Activated CD8-positive, alpha-beta T cell treated with anti-CD3 and anti-CD28 coated beads for 36 hours (primary cell): ENCODE measurements around the gene AOX1. TPM values are rescaled to one million over a fixed set of nuclear protein-coding genes. Genes with fewer than 3 reads are reported as not detected.

Source experiments
- ATAC-seq: fragments of 200-7000 bp; cut with Tn5 transposase; one replicate; pipeline ENCODE4 v1.10.0; 2021; ENCODE audit warnings: mild to moderate bottlenecking, moderate library complexity
- CTCF ChIA-PET: fragments of 350-600 bp; sonication (Branson Sonifier 250); formaldehyde crosslinking; loops from one replicate; lab custom pipeline; 2021; ENCODE audit warnings: antibody characterized with exemption; lab: Charles Lee
- POLR2A ChIA-PET: fragments of 350-600 bp; sonication (Branson Sonifier 250); formaldehyde crosslinking; loops from one replicate; lab custom pipeline; 2021; ENCODE audit warnings: antibody characterized with exemption; lab: Charles Lee
- DNase-seq: peaks from one replicate; pipeline ENCODE4 v3.0.0-alpha.2; 2020
- H3K27ac Mint-ChIP-seq: one replicate; pipeline ENCODE4 v1.8.0; 2021; ENCODE audit warnings: mild to moderate bottlenecking, mixed read lengths
- H3K27me3 Mint-ChIP-seq: one replicate; pipeline ENCODE4 v1.8.0; 2021; ENCODE audit warnings: mixed read lengths
- H3K36me3 Mint-ChIP-seq: one replicate; pipeline ENCODE4 v1.8.0; 2021; ENCODE audit warnings: low read depth, mixed read lengths
- H3K4me1 Mint-ChIP-seq: one replicate; pipeline ENCODE4 v1.8.0; 2021; ENCODE audit warnings: low read depth, mixed read lengths
- H3K4me3 Mint-ChIP-seq: one replicate; pipeline ENCODE4 v1.8.0; 2021; ENCODE audit warnings: mild to moderate bottlenecking, moderate library complexity, mixed read lengths
- H3K9me3 Mint-ChIP-seq: one replicate; pipeline ENCODE4 v1.8.0; 2021; ENCODE audit warnings: mixed read lengths
- intact Hi-C: fragments of 100-400 bp; cut with micrococcal nuclease; formaldehyde crosslinking; loops from one replicate; pipeline ENCODE4 v1.10.0; 2022
- total RNA-seq, 2 experiments: library from RNA; stranded (reverse); gene quantifications; one replicate each; pipeline ENCODE4 v1.2.3, GENCODE V29; 2021
- TF ChIP-seq, protein P1 (sequence below): fragments of 200-600 bp; IDR thresholded peaks from one replicate; pipeline ENCODE4 v1.8.0; 2022; ENCODE audit warnings: antibody characterized with exemption, mild to moderate bottlenecking

The AOX1 gene
- total RNA-seq, 2 experiments from 2014 or later, result 0.54 to 0.69 TPM

DNA sequence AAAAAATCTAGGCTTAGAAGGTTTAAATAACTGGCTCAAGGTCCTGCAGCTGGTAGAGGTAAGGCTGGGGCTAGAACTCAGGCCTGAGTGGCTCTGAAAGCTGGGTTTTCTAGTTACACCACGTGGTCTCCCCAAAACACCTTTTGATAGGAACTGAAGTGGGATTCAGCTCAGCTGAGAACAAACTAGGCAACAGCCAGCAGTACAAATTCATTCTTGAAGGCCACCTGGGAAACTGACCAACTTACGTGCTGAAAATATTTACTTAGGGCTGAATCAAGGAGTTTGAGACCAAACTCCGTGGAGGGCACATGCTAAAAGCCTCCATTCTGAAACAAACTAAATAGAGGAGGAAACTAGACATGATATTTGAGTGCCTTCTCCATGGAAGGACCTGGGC, 67.2 kb downstream of the AOX1 start:
- H3K4me1 Mint-ChIP-seq, result no peaks in the 10 kb centered on the region
- POLR2A ChIA-PET, result no interaction called here
- no peak for DNase-seq
- peaks cover 9% of the 10 kb centered on the region for H3K27me3 Mint-ChIP-seq
- intact Hi-C loops, result no loop called here
- CTCF ChIA-PET, result no interaction called here
- H3K27ac Mint-ChIP-seq, result no peak overlapping the region
- no peak overlapping the region for H3K4me3 Mint-ChIP-seq
- ATAC-seq, result no peak
- H3K9me3 Mint-ChIP-seq, result no peaks in the 10 kb centered on the region
- TF ChIP-seq, protein P1, sequence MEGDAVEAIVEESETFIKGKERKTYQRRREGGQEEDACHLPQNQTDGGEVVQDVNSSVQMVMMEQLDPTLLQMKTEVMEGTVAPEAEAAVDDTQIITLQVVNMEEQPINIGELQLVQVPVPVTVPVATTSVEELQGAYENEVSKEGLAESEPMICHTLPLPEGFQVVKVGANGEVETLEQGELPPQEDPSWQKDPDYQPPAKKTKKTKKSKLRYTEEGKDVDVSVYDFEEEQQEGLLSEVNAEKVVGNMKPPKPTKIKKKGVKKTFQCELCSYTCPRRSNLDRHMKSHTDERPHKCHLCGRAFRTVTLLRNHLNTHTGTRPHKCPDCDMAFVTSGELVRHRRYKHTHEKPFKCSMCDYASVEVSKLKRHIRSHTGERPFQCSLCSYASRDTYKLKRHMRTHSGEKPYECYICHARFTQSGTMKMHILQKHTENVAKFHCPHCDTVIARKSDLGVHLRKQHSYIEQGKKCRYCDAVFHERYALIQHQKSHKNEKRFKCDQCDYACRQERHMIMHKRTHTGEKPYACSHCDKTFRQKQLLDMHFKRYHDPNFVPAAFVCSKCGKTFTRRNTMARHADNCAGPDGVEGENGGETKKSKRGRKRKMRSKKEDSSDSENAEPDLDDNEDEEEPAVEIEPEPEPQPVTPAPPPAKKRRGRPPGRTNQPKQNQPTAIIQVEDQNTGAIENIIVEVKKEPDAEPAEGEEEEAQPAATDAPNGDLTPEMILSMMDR, result no peak
- H3K36me3 Mint-ChIP-seq, result no peaks in the 10 kb centered on the region

DNA sequence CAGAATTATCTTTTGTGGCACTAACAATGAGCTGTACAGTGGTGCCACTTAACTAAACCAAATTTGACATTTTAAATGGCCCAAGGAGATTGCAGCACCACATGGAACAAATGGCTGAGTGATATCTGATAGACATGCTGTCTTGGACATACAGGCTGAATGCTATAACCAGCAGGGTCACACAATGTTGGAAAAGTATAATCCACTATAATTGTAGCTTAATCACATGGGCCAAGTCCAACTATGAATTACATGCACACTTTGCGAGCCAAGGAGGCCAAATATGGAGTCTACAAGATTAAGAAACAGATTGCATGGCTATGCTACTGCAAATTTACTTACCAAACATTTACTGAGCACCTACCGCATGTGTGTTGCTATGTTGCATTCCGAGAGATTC, 69.0 kb downstream of the AOX1 start:
- no peaks in the 10 kb centered on the region for H3K9me3 Mint-ChIP-seq
- TF ChIP-seq, protein P1, result no peak
- DNase-seq (no peak), ATAC-seq (no peak)
- H3K27ac Mint-ChIP-seq, result no peak overlapping the region
- H3K4me1 Mint-ChIP-seq, result no peaks in the 10 kb centered on the region
- POLR2A ChIA-PET, result no interaction called here
- CTCF ChIA-PET, result interaction anchor here (1.6 kb wide), 1 partner anchor 19 kb away, joined by 3 read pairs; no protein-coding TSS in a partner anchor
- no peaks in the 10 kb centered on the region for H3K36me3 Mint-ChIP-seq
- no peak overlapping the region for H3K4me3 Mint-ChIP-seq
- intact Hi-C loops, result no loop called here
- H3K27me3 Mint-ChIP-seq, result peaks cover 8% of the 10 kb centered on the region

DNA sequence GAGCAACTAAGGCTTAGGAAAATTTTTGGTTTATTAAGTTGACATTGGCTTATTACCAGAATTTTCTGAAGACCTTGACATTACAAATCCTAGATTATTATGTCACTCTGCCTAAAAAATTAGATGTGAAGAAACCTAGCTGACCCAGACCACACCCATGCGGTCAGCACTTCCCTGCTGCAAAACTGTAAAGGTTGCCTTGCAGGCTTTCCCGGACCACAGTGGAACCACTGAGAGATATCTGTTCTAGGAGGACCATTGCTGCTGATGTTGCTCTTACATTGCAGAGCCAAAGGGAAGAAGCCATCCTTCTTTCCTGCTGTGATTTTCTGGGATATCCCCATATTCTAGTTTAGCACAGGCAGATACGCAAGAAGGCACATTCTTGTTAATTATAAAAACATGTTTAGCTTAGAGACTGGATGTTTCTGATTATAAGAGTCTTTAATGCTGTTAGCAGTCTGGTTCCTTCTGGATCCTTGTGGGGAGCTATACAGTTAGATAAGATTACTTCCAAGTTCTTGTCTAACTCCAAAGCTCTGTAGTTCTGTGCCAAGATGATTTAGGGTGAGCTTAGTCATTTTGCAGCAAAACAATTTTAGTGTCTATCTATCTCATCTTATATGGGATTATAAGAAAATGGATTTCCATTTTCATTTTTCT, 70.2 kb downstream of the AOX1 start:
- POLR2A ChIA-PET, result no interaction called here

DNA sequence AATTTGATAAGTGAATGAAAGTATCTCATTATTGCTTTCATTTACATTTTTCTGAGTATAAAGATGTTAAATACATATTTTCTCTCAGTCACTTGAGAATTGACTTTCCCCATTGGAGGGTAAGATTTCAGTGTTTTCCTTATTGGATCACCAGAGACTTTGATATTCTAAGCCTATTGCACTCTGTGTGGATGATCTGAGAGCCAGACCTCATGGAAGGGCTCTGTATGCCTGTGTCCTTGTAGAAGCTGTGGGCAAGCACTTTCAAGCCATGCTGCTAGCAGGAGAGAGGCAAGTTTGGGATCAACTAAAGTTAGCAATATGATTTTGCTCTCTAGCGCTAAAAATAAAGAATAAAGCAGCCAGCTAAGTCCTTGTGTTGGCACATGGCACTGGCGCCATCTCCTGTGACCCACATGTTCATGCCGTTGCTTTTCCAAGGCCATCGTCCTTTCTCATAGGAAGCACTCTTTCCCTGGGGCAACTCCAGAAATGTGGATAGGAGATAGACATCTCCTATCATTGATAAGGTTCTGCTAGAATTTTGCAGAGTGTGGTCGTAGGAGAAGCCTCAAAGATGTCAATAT, 72.6 kb downstream of the AOX1 start:
- intact Hi-C loops, result no loop called here
- TF ChIP-seq, protein P1, result no peak
- no peak overlapping the region for H3K4me3 Mint-ChIP-seq
- no peaks in the 10 kb centered on the region for H3K4me1 Mint-ChIP-seq
- peaks cover 2% of the 10 kb centered on the region for H3K27me3 Mint-ChIP-seq
- DNase-seq, result no peak
- no peaks in the 10 kb centered on the region for H3K36me3 Mint-ChIP-seq
- no peak overlapping the region for H3K27ac Mint-ChIP-seq
- no peak for ATAC-seq
- ChIA-PET CTCF (no interaction called here), POLR2A (no interaction called here)
- H3K9me3 Mint-ChIP-seq, result no peaks in the 10 kb centered on the region

More for the DNA sequence above, 70.2 kb downstream of the AOX1 start:
- TF ChIP-seq, protein P1, result no peak
- no peaks in the 10 kb centered on the region for H3K36me3 Mint-ChIP-seq
- H3K4me1 Mint-ChIP-seq, result no peaks in the 10 kb centered on the region
- CTCF ChIA-PET, result interaction anchor here (1.6 kb wide), 1 partner anchor 18 kb away, joined by 3 read pairs; no protein-coding TSS in a partner anchor
- DNase-seq, result no peak
- intact Hi-C loops, result no loop called here
- peaks cover 2% of the 10 kb centered on the region for H3K27me3 Mint-ChIP-seq
- H3K9me3 Mint-ChIP-seq, result no peaks in the 10 kb centered on the region
- no peak for ATAC-seq
- no peak overlapping the region for H3K4me3 Mint-ChIP-seq
- no peak overlapping the region for H3K27ac Mint-ChIP-seq

DNA sequence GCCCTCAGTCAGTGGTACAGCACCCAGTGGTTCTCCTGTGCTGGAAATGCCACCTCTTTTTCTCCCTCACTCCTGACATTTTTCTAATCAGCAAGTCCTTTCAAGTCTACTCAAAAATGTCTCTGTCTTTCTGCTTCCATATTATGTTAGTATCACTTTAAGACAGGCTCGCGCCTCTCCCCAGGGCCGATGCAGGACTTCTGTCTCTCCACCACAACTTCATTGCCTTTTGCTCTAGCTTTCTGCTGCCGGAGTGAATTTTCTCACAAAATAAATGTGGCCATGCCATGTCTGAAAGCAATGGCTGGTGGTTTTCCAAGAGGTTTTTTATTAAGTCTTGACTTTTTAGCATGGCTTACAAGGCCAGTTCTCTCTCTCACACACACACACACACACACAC, 73.6 kb downstream of the AOX1 start:
- Mint-ChIP-seq H3K36me3 (no peaks in the 10 kb centered on the region), H3K27me3 (peaks cover 2% of the 10 kb centered on the region), H3K9me3 (no peaks in the 10 kb centered on the region), H3K4me3 (no peak overlapping the region), H3K4me1 (no peaks in the 10 kb centered on the region), H3K27ac (no peak overlapping the region)
- POLR2A ChIA-PET, result no interaction called here
- TF ChIP-seq, protein P1, result no peak
- CTCF ChIA-PET, result no interaction called here
- ATAC-seq (no peak), DNase-seq (no peak)
- intact Hi-C loops, result no loop called here
